Hepatic stellate cell (primary cell): ENCODE measurements around the gene ZNF674.
A peak's percentile ranks its signal among the peaks of the same experiment; 100 is the strongest.
"Not testable (repeated sequence)": the region's sequence is repeated elsewhere in the genome, so short reads cannot be mapped to it uniquely, and the experiment has no call there.

ENCODE experiments used
- DNase-seq: peaks from one replicate; pipeline ENCODE4 v3.0.0; 2011; ENCODE audit warnings: low spot score

The ZNF674 gene

DNA sequence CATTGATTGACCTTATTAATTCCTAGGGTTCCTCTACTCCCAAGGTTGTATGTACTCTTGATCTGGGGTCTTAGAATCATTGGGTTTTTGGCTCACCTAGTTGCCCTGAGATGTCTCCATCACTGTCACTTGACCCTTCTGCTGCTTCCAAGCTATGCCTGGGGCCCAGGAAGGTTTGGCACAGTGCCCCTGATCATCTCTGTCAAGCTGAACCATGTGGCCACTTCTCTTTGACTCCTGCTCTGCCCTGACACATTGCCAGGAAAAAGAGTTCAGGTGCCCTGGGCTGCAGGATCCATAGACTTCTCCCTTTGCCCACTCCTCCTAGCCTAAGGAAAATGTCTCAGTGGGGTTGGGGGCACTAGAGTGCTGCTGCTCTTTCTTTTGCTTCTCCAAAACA lies 24.4 kb upstream of the ZNF674 start:
- no peak for DNase-seq

- no peak for DNase-seq
Measured at GRCh38 chrX:46567388-46567787, 22.2 kb upstream of the ZNF674 start.

GRCh38 chrX:46561824-46562657 lies 16.8 kb upstream of the ZNF674 start:
- no peak for DNase-seq

DNA sequence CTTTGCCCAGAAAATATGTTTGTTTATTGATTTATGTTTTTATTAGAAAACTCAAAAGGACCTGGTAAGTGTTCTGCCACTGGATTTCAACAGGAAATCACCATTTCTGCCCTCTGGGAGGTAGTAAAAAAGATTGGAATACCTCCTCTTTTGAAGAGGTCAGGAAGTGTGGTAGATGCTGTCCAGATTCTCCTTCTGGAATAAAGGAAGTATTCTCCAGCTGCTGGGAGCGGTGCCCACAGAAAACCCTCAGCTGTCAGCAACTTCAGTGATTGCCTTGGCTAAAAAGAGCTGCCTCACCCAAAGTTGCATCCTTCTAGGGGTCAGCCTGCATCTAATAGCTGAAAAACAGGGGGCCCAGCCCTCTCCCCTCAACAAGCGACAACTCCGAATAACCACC lies 13.8 kb upstream of the ZNF674 start:
- DNase-seq = no peak

DNA sequence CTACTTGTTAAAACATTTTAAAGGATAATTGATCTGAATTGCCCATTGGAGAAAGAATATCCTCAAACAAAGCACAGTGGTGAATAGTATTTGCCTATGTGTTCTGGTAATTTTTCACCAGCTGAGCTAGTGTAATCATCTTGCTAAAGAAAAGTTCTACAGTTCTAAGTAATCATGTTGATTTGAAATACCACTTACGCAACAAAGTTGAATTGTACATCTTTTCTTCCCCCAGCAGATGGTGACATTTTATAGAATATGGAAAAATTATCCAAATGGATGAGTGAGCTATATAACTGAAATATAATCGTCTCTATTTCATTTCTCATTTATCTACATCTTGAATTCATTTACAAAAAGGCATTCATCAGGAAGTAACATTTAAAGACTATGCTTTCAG lies 9.7 kb upstream of the ZNF674 start:
- DNase-seq = no peak

DNA sequence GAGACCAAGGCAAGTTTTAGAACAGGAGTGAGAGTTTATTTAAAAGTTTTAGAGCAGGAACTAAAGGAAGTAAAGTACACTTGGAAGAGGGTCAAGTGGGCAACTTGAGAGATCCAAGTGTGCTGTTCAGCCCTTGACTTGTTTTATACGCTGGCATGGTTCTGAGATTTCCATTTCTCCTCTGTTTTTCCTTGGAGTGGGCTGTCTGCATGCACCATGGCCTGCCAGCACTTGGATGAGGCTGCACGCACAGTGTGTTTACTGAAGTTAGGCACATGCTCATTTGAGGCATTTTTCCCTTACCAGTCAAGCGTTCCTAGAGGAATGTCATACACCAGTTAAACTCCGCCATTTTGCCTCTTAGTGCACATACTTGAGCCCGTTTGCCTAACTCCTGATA lies 8.7 kb upstream of the ZNF674 start:
- no peak for DNase-seq

GRCh38 chrX:46551494-46552128 lies 6.4 kb upstream of the ZNF674 start:
- DNase-seq = no peak

GRCh38 chrX:46549914-46550313 lies 4.7 kb upstream of the ZNF674 start:
- DNase-seq = no peak

- peak; percentile 23 for DNase-seq
Measured at GRCh38 chrX:46547857-46548256, 2.6 kb upstream of the ZNF674 start.

DNA sequence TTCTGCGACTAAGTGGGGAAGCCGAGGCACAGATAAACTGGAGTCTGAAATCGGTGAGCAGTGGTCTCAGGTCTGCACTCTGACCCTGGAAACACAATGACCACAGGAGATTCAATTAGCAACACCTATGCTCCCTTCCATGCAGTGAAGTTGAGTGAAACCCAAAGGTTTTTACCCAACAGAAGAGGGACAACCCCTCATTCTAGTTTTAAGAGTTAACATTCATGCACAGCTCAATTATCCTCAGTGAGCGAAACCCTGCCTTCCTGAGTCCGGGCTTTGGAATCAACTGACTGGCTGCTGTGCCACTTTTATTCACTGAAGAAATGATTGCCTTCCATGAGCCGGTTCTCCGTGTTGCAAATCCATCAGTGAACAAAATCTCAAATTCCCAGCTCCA lies 694 bp downstream of the ZNF674 start:
- DNase-seq = not testable (repeated sequence)

DNA sequence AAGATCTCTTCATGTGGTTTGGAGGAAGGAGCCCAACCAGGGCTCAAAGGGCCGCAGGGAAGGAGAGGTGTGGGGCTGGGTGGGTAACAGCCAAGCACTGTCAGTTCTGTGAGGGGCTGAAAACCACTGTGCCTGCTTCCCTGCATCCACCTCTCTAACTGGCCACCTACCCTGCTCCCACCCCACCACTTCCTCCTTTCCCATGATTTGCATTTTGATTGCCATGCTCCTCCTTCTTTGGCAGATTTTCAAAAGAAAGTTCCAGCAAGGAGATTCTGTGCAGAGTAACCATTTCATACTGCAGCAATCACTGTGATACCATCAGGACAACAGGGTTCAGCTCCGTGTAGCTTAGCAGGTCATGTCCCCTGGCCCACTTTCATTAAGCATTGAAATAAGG lies 1.8 kb downstream of the ZNF674 start:
- DNase-seq = no peak

GRCh38 chrX:46531442-46531841 lies 13.8 kb downstream of the ZNF674 start:
- no peak for DNase-seq

- not testable (repeated sequence) for DNase-seq
Measured at GRCh38 chrX:46530404-46530908, 14.8 kb downstream of the ZNF674 start.

DNA sequence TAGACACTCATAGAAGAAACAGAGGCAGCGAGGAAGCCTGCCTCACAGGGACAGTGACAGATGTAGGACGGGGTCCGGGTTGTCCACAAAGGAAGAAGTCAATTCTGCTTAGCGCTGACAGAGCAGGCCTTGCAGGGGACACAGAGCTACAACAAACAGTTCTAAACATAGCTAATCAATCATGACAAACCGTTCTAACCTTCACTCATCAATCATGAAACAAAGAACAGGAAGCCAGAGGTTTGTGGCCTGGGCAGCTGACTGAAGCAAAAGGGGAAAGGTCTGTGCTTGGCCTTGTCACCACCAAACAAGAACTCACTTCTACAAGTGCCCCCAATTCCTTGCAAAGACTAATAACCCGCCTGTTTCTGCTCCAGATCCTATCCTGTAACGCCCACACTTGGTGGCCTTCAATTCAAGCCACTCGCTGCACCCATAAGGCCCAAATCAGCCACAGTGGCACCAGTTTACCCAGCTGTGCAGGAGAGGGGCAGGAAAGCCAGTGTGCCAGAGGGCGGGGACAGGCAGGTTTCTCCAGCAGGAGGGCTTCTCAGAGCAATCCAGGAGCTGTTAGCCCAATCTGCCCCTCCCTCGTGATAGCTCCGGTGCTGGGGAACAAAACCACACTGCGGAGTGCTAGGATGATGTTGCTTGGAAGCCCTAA lies 15.3 kb downstream of the ZNF674 start:
- DNase-seq = not testable (repeated sequence)

DNA sequence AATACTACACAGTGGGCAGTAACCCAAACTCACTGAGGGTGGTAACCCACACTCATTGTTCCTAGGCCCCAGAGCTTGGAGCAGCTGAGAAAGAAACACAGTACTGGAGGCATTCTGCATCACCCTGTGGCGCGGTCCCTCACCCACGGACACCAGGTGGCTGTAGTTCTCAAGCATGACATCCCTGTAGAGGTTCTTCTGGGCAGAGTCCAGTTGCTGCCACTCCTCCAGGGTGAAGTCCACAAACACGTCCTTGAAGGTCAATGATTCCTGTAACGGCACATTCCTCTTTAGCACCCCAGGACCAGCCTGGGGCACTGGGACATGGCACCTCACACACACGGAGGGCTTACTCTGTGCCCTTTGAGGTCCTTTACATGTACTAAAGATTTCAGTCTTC lies 16.6 kb downstream of the ZNF674 start:
- DNase-seq = not testable (repeated sequence)

GRCh38 chrX:46506076-46506475 lies 39.1 kb downstream of the ZNF674 start:
- DNase-seq = no peak

- no peak for DNase-seq
Measured at GRCh38 chrX:46502848-46503247, 42.4 kb downstream of the ZNF674 start.

DNA sequence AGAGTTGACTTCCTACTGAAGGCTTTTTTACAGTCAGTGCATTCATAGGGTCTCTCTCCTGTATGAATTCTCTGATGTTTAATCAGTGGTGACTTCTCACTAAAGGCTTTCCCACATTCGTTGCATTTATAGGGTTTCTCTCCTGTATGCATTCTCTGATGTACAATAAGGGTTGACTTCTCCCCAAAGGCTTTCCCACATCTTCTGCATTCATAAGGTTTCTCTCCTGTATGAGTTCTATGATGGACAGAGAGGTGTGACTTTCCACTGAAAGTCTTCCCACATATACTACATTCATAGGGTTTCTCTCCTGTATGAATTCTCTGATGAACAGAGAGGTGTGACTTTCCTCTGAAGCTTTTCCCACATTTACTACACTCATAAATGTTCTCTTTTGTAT lies 45.2 kb downstream of the ZNF674 start:
- DNase-seq = no peak

DNA sequence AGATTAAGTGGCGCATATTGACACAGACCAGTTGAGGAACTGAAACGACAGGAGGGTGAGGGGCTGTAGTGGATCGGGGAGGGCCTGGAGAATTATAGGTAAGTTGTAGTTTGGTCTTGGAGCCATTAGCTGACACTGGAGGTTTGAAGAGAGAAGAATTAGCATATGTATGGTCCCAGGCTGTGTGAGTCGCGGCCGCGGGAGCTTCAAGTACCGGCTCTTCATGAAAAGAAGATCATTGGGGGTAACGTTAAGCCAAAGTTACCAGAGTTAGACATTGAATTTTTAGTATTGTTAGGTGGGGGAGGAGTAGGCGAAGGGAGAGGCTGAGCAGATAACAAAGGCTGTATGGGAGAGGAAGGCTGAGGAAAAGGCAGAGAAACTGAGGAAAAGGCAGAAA lies 56.5 kb downstream of the ZNF674 start:
- no peak for DNase-seq

GRCh38 chrX:46485897-46486296 lies 59.3 kb downstream of the ZNF674 start:
- no peak for DNase-seq

GRCh38 chrX:46478634-46479033 lies 66.6 kb downstream of the ZNF674 start:
- DNase-seq = not testable (repeated sequence)

DNA sequence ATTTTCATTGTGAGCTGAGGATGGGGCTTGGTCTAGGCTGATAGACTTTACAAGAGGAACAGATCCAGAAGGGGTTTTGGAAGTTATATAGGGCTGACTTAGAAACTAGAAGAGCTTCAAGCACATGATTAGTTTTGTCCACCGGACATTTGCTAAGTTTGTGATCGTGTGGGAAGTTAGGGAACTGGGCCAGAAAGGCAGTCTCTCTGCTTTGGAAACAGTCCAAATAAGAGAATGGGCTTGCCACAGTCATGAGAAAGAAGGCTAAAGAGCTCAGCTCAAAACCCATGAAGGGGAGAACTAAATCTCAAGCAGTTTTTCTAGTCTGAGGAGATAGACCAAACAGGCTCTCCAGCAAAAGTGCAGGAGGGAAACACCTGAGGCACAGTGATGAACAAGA lies 67.8 kb downstream of the ZNF674 start:
- DNase-seq = no peak

DNA sequence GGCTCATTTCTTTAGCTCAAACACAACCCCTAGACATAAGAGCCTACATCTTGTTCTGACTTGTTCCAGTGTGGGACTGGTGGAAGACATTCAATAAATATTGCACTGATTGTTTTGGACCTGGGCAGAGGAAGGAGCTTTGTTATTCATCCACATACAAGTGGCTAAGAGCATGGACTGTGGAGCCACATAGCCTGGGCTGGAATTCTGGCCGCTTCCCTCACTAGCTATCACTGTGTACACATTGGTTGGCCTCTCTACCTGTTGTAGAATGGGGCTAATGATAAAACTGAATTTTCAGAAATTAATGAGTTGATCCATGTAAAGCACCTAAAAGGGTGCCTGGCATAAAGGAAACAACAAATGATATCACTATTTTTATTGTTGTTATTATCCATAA lies 80.0 kb downstream of the ZNF674 start:
- no peak for DNase-seq
